NCI-H748 (cell line): Measurements from ENCODE around the gene PTPRQ.

ENCODE experiments used
- DNase-seq: peaks from one replicate; lab custom pipeline; 2025; ENCODE audit not compliant: unreplicated experiment; lab: John Stamatoyannopoulos, UW

Gene PTPRQ

GRCh38 chr12:80716696-80717469, 272.8 kb downstream of the PTPRQ start, which contains the start of gene MYF5:
Gene MYF5, plus strand, starts transcription at chr12:80716912. Its CDS starts 152 bp downstream, at chr12:80717064.
- DNase-seq = no peak

- no peak for DNase-seq
These were observed 273.8 kb downstream of the PTPRQ start for GRCh38 chr12:80717856-80718255.

GRCh38 chr12:80720516-80720915, 276.5 kb downstream of the PTPRQ start:
- DNase-seq = no peak

GRCh38 chr12:80721326-80721725, 277.3 kb downstream of the PTPRQ start:
- DNase-seq = no peak
